Trophoblast cell (in vitro differentiated cells and primary cell): ENCODE data around the gene PCCB.

Experiments used
- DNase-seq, 2 donors: peaks; one replicate each; pipeline ENCODE4 v3.0.0-alpha.2; 2016
- H2AFZ ChIP-seq: 2 replicates; pipeline ENCODE4 v1.6.1; 2013; ENCODE audit warnings: low read length, moderate library complexity, mild to moderate bottlenecking; ENCODE audit not compliant: insufficient read depth, poor library complexity
- H2AK5ac ChIP-seq: 2 replicates; pipeline ENCODE4 v1.6.1; 2013; ENCODE audit warnings: mild to moderate bottlenecking, low read length
- H2BK120ac ChIP-seq: 2 replicates; pipeline ENCODE4 v1.6.1; 2013; ENCODE audit warnings: low read length, mild to moderate bottlenecking, moderate library complexity; ENCODE audit not compliant: insufficient read depth, poor library complexity
- H2BK12ac ChIP-seq: 2 replicates; pipeline ENCODE4 v1.6.1; 2013; ENCODE audit warnings: mild to moderate bottlenecking, low read length, moderate library complexity
- H2BK5ac ChIP-seq: 2 replicates; pipeline ENCODE4 v1.6.1; 2013; ENCODE audit warnings: low read length, low read depth, moderate library complexity, mild to moderate bottlenecking; ENCODE audit not compliant: poor library complexity
- H3K14ac ChIP-seq: 2 replicates; pipeline ENCODE4 v1.6.1; 2013; ENCODE audit warnings: mild to moderate bottlenecking, low read length
- H3K18ac ChIP-seq: 2 replicates; pipeline ENCODE4 v1.6.1; 2013; ENCODE audit warnings: mild to moderate bottlenecking, low read length
- H3K23ac ChIP-seq: 2 replicates; pipeline ENCODE4 v1.6.1; 2013; ENCODE audit warnings: low read length
- H3K27ac ChIP-seq: 2 replicates; pipeline ENCODE4 v1.5.1; 2013; ENCODE audit warnings: low read depth, mild to moderate bottlenecking, inconsistent platforms, low read length, moderate library complexity
- H3K27me3 ChIP-seq: 2 replicates; pipeline ENCODE4 v1.6.1; 2013; ENCODE audit warnings: inconsistent platforms, mild to moderate bottlenecking, low read length, moderate library complexity; ENCODE audit not compliant: insufficient read depth
- H3K36me3 ChIP-seq, 2 experiments: 1 replicate in 1 of 2; 2 replicates in 1 of 2; pipeline ENCODE4 v1.6.1; 2013; ENCODE audit warnings: low read length in 2 of 2, mild to moderate bottlenecking in 2 of 2, moderate library complexity in 1 of 2; ENCODE audit not compliant: insufficient read depth in 2 of 2, control insufficient read depth in 1 of 2
- H3K4ac ChIP-seq: 2 replicates; pipeline ENCODE4 v1.6.1; 2013; ENCODE audit warnings: low read depth, mild to moderate bottlenecking, low read length, moderate library complexity
- H3K4me1 ChIP-seq, 2 experiments: 1 replicate in 1 of 2; 2 replicates in 1 of 2; pipeline ENCODE4 v1.6.1; 2013; ENCODE audit warnings: low read length in 2 of 2, mild to moderate bottlenecking in 2 of 2, moderate library complexity in 1 of 2; ENCODE audit not compliant: insufficient read depth in 2 of 2, control insufficient read depth in 1 of 2
- H3K4me2 ChIP-seq: 2 replicates; pipeline ENCODE4 v1.6.1; 2013; ENCODE audit warnings: inconsistent platforms, mild to moderate bottlenecking, low read length, moderate library complexity
- H3K4me3 ChIP-seq: 2 replicates; pipeline ENCODE4 v1.5.1; 2013; ENCODE audit warnings: mild to moderate bottlenecking, low read depth, low read length, inconsistent platforms
- H3K79me1 ChIP-seq: one replicate; pipeline ENCODE4 v1.6.1; 2013; ENCODE audit warnings: low read length
- H3K79me2 ChIP-seq: 2 replicates; pipeline ENCODE4 v1.6.1; 2013; ENCODE audit warnings: low read length, mild to moderate bottlenecking; ENCODE audit not compliant: control insufficient read depth, insufficient read depth, poor library complexity
- H3K9ac ChIP-seq: 2 replicates; pipeline ENCODE4 v1.6.1; 2013; ENCODE audit warnings: mild to moderate bottlenecking, low read length
- H3K9me3 ChIP-seq: 2 replicates; pipeline ENCODE4 v1.6.1; 2013; ENCODE audit warnings: low read depth, mild to moderate bottlenecking, control low read depth, inconsistent platforms, low read length; ENCODE audit not compliant: insufficient read depth
- H4K12ac ChIP-seq: 2 replicates; pipeline ENCODE4 v1.6.1; 2013; ENCODE audit warnings: low read depth, mild to moderate bottlenecking, low read length, moderate library complexity
- H4K8ac ChIP-seq: 2 replicates; pipeline ENCODE4 v1.6.1; 2013; ENCODE audit warnings: low read depth, mild to moderate bottlenecking, low read length, moderate library complexity
- H4K91ac ChIP-seq: one replicate; pipeline ENCODE4 v1.6.1; 2013; ENCODE audit warnings: low read depth, mild to moderate bottlenecking, low read length, moderate library complexity
- WGBS: extraction: QIAGEN DNeasy Blood & Tissue Kit; methylation state at CpG from one replicate; pipeline ENCODE4 v1.1.7; 2013; ENCODE audit warnings: missing lambda C conversion rate; ENCODE audit not compliant: insufficient read length, insufficient coverage; ENCODE audit errors: extremely low coverage; 5-methylcytosine and 5-hydroxymethylcytosine counted together

Gene PCCB

GRCh38 chr3:136250903-136251460 lies 842 bp downstream of the PCCB start:
- peaks cover 7% of the 10 kb centered on the region for H3K79me1 ChIP-seq
- H2BK120ac ChIP-seq, result no peak overlapping the region
- peak overlapping the region; percentile 48 for H2AFZ ChIP-seq
- no peak overlapping the region for H4K91ac ChIP-seq
- H2AK5ac ChIP-seq, result peak overlapping the region; percentile 9
- H2BK5ac ChIP-seq, result no peak overlapping the region
- H3K27me3 ChIP-seq, result no peaks in the 10 kb centered on the region
- H3K4ac ChIP-seq, result no peak overlapping the region
- DNase-seq, result peak; percentile 59 to 74
- no peak overlapping the region for H3K23ac ChIP-seq
- H3K79me2 ChIP-seq, result peaks cover 2% of the 10 kb centered on the region
- peak overlapping the region; percentile 29 for H3K4me3 ChIP-seq
- peaks cover 10 to 14% of the 10 kb centered on the region in 2 experiments for H3K4me1 ChIP-seq
- H3K9me3 ChIP-seq, result peaks cover 2% of the 10 kb centered on the region
- H2BK12ac ChIP-seq, result no peak overlapping the region
- WGBS, result no CpG with 5 or more reads among the region's 18 CpGs
- H3K14ac ChIP-seq, result no peak overlapping the region
- H3K4me2 ChIP-seq, result peak overlapping the region; percentile 56
- H3K18ac ChIP-seq, result peak overlapping the region; percentile 4
- H4K8ac ChIP-seq, result peak overlapping the region; percentile 15
- no peaks in the 10 kb centered on the region for H3K36me3 ChIP-seq
- H4K12ac ChIP-seq, result peak overlapping the region; percentile 19
- no peak overlapping the region for H3K27ac ChIP-seq
- peak overlapping the region; percentile 16 for H3K9ac ChIP-seq

- Histone ChIP-seq H4K91ac (no peak overlapping the region), H3K4me2 (no peak overlapping the region), H4K8ac (no peak overlapping the region), H2AK5ac (no peak overlapping the region), H3K27me3 (no peaks in the 10 kb centered on the region), H3K79me1 (peaks cover 7% of the 10 kb centered on the region), H3K18ac (no peak overlapping the region), H3K14ac (no peak overlapping the region), H3K4me1 (peaks cover 10 to 14% of the 10 kb centered on the region in 2 experiments), H3K9ac (no peak overlapping the region), H3K79me2 (peaks cover 2% of the 10 kb centered on the region), H3K27ac (no peak overlapping the region), H4K12ac (no peak overlapping the region), H3K4ac (no peak overlapping the region), H3K9me3 (peaks cover 2% of the 10 kb centered on the region), H2BK5ac (no peak overlapping the region), H3K23ac (no peak overlapping the region), H3K4me3 (no peak overlapping the region), H2AFZ (no peak overlapping the region), H2BK120ac (no peak overlapping the region), H3K36me3 (no peaks in the 10 kb centered on the region), H2BK12ac (no peak overlapping the region)
- WGBS, result no CpG with 5 or more reads among the region's 3 CpGs
- DNase-seq, result peak in 1 of 2 donors; percentile 9
Measured at GRCh38 chr3:136251511-136251910, 1.4 kb downstream of the PCCB start.

DNA sequence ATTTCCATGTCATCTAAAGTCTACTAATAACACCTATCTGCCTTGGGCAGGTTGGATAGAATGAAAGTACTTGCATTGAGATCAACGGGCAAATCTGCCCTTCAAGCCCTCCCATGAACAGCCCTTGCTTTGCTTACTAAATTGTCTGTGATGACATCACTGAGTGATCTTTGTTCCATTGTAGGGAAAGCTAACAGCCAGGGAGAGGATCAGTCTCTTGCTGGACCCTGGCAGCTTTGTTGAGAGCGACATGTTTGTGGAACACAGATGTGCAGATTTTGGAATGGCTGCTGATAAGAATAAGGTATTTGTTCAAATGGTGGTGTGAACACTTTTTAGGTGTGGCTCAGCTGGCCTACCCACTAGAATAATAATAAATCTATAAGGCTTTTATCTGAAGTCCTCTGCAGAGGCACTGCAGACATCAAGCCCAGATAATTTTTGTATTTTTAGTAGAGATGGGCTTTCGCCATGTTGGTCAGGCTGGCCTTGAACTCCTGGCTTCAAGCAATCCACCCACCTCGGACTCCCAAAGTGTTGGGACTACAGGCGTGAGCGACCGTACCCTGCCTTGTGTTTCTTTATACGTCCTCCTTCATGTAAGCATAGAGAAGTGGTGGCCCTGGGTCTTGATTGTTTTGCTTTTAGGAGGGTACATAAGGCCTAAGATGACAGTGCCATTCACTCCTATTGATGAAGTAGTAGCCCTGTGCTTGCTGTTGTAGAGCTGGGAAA lies 5.7 kb downstream of the PCCB start:
- no peaks in the 10 kb centered on the region for H3K79me2 ChIP-seq

DNA sequence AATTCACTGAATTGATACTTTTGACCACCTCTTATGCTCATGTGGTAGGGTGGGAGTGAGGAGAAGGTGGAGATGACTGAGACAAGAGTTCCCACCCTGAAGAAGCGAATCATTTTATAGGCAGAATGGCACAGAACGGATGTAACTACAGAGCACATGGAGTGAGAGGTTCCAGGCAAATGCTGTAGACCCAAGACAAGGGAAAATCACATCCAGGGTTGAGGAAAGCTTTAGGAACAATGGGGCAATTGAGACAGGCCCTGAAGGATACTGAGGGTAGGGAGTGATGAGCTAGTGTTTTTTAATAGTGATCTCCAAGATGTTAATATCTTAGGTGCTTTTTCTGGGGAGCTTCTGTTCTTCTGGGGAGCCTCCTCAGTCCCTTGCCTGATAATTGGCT lies 8.1 kb downstream of the PCCB start:
- H3K4me3 ChIP-seq, result no peak overlapping the region
- H2AK5ac ChIP-seq, result no peak overlapping the region
- no peak overlapping the region for H3K27ac ChIP-seq
- peak overlapping the region; percentile 5 for H3K9ac ChIP-seq
- no peak overlapping the region for H3K4ac ChIP-seq
- no peak overlapping the region for H2BK120ac ChIP-seq
- H3K18ac ChIP-seq, result no peak overlapping the region
- no peak overlapping the region for H2AFZ ChIP-seq
- H3K79me1 ChIP-seq, result no peaks in the 10 kb centered on the region
- H3K79me2 ChIP-seq, result no peaks in the 10 kb centered on the region
- no peak overlapping the region for H4K12ac ChIP-seq
- no peak overlapping the region for H4K8ac ChIP-seq
- H3K23ac ChIP-seq, result no peak overlapping the region
- peaks cover 6% of the 10 kb centered on the region in 2 experiments for H3K36me3 ChIP-seq
- H2BK12ac ChIP-seq, result no peak overlapping the region
- H3K27me3 ChIP-seq, result no peaks in the 10 kb centered on the region
- no peak overlapping the region for H3K4me2 ChIP-seq
- no peaks in the 10 kb centered on the region for H3K4me1 ChIP-seq
- no peak overlapping the region for H2BK5ac ChIP-seq
- H3K14ac ChIP-seq, result no peak overlapping the region
- no peaks in the 10 kb centered on the region for H3K9me3 ChIP-seq
- no CpG with 5 or more reads among the region's 2 CpGs for WGBS
- H4K91ac ChIP-seq, result no peak overlapping the region
- no peak for DNase-seq

More for the DNA sequence above, 5.7 kb downstream of the PCCB start:
- DNase-seq, result no peak
- no peak overlapping the region for H4K91ac ChIP-seq
- H2AK5ac ChIP-seq, result no peak overlapping the region
- H3K9me3 ChIP-seq, result no peaks in the 10 kb centered on the region
- H2AFZ ChIP-seq, result no peak overlapping the region
- H2BK120ac ChIP-seq, result no peak overlapping the region
- no peak overlapping the region for H3K18ac ChIP-seq
- H3K4me1 ChIP-seq, result peaks cover 3 to 7% of the 10 kb centered on the region in 2 experiments
- H3K14ac ChIP-seq, result no peak overlapping the region
- no peak overlapping the region for H4K12ac ChIP-seq
- no peak overlapping the region for H3K4ac ChIP-seq
- H3K27me3 ChIP-seq, result no peaks in the 10 kb centered on the region
- H2BK5ac ChIP-seq, result no peak overlapping the region
- H2BK12ac ChIP-seq, result no peak overlapping the region
- H3K23ac ChIP-seq, result no peak overlapping the region
- H3K27ac ChIP-seq, result no peak overlapping the region
- no peak overlapping the region for H3K4me2 ChIP-seq
- no peaks in the 10 kb centered on the region for H3K79me1 ChIP-seq
- H3K4me3 ChIP-seq, result no peak overlapping the region
- no CpG with 5 or more reads among the region's 8 CpGs for WGBS
- H3K36me3 ChIP-seq, result peaks cover 0 to 3% of the 10 kb centered on the region in 2 experiments
- H4K8ac ChIP-seq, result no peak overlapping the region
- no peak overlapping the region for H3K9ac ChIP-seq
